GM19043 (cell line): ENCODE measurements around the gene DOCK9.
A peak's percentile ranks its signal among the peaks of the same experiment; 100 is the strongest.

Source experiments
- ATAC-seq: cut with Tn5 transposase; IDR thresholded peaks from one replicate; pipeline ENCODE4 v1.9.1; 2021; ENCODE audit warnings: low read depth; ENCODE audit not compliant: unreplicated experiment

Gene DOCK9

DNA sequence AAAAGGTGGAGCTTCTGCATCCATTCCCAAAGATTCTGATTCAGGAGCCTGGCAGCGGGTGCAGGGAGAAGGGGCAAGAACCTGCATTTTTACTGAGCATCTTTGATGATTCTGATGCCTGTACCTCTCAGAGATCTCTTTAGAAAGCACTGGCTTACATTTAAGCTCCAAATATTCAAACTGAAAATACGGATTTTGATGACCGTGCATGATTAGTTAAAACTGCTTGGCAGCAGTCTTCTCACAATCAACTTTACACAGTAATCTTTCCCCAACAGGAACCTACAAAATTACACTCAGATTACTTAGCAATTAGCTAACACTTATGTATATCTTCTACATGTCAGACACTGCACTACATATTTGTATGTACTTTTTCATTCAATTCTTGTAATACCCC, 108.9 kb downstream of the DOCK9 start:
- ATAC-seq: no peak

DNA sequence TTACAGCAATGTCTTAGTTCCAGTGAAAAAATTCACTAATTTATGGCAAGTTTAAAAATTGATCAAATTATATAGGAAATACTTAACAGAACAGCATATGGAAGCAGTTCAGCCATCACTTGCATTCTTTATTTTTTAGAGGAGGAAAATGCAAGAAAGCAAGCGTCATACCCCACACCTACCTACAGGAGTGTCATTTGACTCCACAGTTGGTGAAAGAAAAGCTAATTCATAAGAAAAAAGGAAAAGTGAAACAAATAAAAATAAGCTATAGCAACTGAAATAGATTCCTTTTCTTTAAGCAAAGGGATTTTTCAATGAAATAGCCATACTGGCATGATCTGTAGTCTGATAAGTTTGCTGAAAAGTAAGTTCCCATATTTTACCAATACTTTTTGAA, 111.0 kb downstream of the DOCK9 start:
- no peak for ATAC-seq

DNA sequence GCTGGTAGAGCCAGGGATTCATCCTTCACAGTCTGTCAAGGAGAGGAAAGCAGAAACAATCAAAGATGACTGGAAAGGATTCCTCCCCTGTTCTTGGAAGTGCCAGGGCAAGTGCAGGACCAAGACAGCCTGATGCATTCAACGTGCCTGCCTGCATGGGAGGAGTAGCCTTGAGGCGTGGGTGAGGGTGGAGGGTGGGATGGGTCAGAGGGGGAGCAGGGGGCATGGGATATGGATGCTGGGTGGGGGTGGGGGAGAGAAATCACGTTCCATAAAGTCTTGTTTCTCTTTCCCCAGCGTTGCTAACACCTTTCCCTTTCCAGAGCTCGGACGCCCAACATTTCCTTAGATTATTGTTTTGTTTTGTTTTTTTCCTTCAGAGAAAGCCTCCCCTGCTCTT, 117.4 kb downstream of the DOCK9 start:
- ATAC-seq: no peak

DNA sequence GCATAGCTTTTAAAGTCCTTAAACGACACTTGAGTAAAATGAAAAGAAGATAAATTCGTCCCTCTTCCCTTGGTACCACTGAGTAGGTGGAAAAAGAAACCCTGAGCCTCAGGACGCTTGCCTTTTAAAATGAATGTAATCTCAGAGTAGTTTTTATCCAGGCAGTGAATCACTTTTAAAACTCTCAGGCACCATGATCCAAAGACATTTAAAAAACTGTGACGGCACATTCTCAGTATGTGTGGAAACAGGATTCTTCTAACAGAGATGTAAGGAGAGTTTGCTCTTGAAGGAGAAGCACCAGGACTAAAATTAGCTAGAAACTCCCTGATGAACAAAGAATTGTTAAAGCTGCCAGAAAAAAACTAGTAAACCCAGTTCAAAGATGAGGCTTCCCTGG, 119.7 kb downstream of the DOCK9 start:
- ATAC-seq: no peak

DNA sequence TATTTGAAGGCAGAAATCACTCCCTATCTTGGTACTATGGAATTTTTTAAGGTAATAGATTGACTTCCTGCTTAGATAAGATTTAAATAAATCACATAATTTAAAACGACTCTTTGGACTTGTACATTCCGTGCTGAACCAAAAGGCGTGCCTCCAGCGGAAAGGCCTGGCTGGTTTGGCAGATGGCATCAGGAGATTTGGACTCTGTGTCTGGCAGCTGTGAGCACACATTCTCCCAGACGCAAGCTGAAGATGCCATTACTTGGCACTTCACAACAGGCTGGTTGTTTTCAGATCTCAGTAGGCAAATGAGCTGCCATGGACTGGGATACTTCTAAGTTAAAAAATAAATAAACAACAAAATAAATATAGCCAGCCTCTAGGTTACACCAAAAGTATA, 120.9 kb downstream of the DOCK9 start:
- no peak for ATAC-seq

DNA sequence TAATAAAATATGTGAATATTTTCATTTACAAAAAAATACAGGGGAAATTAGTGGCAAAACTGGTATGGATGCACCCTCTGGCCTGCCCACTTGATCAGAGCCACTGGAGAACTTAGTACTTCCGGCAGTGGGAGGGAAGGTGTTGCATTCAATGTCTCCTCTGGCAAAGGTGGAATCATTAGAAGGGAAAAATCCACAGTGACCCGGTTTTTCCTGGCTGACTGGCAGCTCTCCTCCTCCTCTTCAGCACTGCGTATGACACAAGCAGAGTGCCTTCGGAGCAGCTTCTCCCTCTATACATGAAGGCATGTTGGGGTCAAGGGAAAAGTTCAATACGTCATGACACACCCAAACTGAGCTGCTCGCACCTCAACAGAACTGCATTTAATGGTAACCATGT, 123.4 kb downstream of the DOCK9 start:
- ATAC-seq: no peak

DNA sequence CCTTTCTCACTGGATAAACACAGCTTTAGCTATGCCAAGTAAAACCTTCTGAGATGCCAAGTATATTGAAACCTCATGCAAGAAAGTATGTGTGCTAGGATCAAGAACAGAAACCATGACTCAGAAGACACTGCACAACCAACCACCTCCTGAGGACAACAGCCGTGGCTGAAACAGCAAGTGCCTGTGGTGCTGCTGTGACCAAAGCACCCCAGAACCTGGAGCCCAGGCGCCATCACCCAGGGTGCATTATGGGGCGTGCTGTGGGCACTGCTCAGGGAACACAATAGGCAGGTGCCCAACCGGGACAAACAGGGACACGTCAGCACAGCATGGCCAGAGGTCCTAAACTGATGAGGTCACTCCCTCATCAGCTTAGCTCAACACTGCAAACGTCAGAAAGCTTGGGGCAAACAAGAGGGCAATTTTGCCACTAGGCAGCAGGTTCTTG, 124.1 kb downstream of the DOCK9 start:
- peak; percentile 99 for ATAC-seq

DNA sequence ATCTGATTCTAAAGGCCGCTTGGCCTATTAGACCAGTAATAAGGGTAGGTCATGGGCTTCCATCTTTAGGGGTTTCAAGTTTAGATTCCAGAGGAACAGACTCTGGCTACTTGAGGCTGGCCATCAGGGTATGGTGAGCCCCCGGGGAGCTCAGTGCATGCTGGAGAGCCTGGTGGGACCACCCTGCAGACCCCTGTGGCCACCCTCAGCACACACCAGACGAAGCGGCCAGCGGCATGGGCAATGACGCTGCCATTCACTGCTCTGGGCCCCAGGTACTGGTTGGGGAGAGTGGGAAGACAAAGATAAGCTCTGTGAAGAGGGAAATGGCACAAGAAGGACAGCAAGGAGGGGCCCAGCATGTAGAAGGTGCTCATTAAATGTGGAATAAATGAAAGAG, 126.6 kb downstream of the DOCK9 start:
- no peak for ATAC-seq

DNA sequence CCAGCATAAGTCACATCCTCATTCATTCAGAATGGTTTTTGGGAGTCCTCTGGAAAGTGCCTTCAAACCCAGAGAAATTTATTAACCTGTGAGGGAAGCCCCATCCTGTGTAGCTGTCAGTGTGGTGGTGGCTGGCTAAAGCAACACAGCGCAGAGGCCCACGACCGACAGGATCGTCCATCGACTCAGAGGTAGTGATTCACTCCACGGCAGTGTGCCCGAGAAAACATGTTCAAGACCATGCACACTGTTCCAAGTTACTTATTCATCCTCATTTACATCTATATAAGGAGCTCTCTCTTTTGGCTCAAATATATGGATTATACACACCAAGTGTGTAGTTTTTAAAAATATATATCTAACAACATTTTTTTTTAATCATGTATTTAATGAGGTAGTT, 129.1 kb downstream of the DOCK9 start:
- ATAC-seq: no peak

DNA sequence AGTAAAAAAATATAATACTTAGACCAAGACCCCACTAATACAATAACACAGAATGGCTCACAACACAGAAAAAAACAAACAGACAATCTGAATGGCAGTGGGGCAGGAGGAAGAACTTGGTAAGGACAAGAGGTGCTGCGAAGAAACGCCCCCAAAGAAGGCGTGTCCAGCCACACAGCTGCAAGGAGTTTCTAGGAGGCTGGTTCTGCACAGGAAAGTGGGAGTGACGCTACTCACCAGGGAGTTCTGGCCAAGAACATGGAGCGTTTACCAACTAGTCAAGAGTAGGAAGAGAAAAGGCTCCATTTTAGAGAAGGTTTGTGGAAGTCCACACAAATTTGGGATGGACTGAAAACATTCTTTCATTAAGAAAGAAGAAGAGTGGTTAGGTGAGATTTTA, 130.1 kb downstream of the DOCK9 start:
- no peak for ATAC-seq

DNA sequence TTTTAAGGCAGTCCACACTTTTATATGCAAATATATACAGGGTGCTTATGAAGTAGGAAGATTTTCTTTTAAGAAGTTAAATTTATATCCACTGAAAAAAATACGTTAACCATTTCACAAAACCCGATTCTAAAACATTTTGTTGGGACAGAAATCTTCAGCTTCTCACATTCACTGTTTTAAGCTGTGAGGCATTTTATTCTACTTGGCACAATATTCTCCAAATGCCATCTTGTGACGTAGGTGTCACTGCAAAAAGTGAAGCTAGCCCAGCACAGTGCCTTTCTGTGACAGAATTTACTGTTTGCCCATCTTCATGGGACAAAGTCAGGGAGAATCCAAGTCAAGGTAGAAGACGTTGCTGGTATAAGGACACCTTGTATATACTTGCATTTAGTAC, 130.9 kb downstream of the DOCK9 start:
- no peak for ATAC-seq

DNA sequence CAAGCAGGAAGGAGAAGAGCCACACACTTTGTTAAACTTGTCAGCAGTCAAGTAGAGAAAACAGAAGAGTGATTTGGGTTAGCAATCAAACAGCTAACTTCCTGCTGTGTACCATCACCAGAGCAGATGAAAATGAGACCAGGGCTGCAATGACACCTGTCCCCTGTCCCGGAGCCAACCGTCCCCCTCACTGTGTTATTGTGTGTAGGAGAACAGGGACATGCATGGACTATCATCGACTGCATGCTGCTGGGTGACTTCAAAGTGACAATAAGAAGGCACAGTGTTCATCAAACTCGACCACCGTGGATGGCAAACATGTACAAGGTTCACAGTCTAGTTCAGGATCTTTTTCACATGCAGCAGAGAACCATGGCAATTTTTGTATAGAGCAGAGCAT, 131.3 kb downstream of the DOCK9 start:
- ATAC-seq: no peak

DNA sequence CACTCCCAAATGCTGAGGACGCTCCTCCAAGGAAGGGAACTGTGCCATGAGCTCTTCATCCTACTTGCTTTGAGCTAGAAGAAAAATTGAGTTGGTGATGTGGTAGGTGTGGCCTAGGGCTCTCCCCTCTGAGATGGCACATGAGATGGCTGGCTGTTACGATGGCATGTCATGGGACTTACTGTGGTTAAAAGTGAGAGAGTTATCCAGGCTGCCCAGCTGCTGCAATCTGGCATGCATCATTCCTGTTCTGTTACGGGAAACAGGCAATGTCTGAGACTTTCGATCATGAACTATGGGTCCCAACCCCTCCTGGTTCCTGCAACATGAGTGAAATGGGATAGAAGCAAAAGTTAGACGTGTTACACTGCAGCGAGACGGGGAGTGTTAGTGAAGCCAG, 132.1 kb downstream of the DOCK9 start:
- ATAC-seq: no peak

DNA sequence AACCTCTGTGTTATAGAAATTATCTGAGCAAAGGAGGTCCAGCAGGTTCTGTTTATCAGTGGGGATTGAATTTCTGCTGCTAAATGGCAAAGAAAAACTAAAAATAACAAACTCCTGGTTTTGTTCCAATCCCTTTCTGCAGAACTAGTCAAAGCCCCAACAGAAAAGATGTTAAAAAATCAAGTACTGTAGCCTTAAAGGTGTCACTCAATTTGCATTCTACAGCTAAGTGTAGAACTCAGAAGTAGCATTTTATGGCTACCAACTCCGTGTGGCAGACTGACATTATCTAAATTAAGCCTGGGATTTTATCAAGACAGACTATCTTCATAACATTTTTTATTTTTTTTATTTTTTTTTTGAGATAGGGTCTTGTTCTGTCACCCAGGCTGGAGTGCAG, 133.8 kb downstream of the DOCK9 start:
- ATAC-seq: no peak

DNA sequence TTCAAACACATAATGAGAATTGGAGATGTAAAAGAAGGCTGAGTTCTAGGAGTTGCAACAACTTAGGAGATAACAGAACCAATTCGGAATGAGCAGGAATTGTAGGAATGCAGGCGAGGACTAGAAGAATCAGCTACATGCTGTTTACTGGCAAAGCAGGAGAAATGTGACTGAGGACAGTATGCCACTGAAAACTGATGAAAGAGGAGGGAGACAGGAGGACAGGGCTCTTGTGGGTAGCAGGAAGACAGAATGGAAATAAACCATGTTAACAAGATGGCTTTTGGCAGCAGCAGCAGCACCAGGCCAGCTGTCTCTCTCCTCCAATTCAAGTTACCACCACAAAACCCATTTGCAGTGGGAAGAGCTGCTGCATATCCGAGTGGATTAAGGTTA, 134.4 kb downstream of the DOCK9 start:
- ATAC-seq: no peak

DNA sequence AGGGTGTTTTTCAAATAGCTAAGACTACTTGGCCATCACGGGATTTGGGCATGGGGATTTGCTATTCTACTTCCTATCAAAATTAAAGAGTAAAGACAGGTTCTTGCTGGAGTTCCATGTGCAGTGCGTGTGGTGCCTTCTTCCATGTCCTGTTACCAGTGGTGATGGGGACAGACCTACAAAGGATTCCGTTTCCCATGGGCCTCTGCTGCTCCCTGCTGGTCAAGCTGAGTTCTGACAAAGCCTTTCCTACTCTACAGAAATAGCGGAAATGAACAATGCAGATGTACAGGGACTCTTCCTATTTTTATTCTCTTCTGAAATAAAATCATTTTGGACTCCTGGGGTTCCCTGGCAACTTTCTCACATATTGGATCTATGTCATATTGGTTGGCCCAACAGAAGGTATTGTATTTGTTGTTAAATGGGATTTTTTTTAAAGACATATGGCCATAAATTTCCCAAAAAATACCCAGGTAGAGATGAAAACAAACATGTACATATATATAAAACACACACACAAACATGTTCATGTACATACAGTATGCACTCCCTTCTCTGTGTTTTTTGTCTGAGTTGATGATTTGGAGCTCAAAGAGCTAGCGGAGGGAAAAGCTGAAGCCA, 134.9 kb downstream of the DOCK9 start:
- peak; percentile 93 for ATAC-seq

DNA sequence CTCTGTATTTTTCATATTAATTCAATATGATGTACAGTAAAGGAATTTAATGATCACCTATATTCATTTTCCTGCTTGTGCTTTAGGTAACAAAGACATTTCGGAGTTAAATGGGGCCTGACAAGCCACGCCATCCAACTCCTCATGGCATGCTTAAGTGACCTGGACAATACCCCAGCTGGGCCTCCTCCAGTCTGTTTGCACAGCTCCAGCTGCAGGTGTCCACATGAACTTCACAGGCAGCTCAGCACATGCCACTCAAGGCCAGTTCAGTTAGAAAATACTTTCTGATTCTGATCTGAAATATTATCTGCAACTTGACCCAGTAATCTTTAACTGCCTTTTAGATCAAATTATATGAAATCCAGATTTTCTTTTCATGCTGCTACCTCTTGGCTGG, 135.8 kb downstream of the DOCK9 start:
- ATAC-seq: no peak

DNA sequence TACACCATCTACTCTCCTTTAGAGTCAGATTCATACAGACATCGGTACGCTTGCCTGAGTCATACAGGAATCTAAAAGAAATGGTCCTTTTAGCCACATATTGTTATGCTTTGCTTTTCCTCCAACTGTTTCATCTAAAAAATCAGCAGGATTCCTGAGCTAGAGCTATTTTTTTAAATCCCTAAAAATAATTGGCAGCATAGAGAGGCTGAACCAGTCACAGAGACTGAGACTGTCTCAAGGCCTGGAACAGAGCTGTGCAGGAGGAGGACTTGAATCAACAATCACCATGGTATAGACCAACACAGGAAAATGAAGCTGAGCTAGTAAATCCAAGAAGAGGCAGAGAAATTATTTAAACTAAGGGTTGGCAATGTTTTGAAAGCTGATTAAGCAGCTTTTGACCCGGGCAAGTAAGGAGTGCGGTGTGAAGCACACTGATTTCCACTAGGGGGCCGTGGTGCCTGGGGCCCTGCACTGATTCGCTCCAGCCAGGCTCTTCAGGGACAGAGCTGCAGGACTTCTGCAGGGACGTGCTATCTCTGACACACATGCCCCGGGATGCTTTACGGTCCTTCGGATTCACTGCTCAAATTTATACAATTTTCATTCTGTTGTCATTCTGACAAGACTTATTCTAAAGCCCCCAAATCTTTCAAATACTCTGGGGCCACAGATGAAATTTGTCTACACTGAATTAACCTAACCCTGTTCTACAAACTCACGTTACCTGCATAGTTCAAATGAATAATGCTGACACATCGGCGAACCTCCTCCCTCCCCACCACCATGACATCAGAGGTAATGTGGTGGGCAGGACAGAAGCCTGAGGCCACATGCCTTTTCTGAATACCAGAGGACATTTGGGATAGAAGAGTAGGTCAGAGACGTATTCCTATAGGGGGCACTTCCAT, 137.8 kb downstream of the DOCK9 start:
- ATAC-seq: peak; percentile 91

DNA sequence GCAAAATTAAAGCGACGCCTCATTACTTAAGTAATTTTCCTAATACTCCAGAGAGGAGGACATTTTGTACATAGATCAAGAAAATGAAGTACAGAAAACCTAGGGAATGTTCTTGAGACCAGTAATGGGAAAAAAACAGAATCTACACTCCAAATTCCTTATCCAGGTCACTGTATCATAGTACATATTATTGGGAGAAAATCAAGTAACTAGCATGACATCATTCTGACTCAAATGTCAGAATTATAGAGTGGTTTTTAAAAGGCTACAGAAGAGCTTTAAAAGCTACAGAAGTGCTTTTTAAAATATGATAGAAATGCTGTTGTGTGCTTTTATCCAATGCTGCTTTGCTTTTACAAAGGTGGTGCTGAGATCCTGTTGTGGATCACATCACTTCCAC, 139.1 kb downstream of the DOCK9 start:
- no peak for ATAC-seq

DNA sequence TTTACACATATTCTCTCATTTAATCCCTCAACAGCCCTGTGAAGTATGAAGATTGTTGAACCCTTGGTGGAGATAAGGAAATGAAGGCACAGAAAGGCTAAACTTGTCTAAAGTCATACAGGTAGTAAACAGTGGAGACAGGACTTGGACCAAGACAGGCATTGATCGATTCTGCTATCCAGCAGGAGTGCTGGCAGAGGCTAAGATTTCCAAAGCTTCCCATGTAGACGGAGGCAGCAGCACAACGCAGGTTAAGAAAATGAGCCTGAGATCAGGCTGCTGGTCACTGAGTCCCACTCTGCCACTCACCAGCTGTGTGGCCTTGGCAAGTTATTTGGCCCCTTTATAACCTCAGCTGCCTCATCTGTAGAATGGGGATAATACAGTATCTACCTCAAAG, 140.0 kb downstream of the DOCK9 start:
- ATAC-seq: no peak

DNA sequence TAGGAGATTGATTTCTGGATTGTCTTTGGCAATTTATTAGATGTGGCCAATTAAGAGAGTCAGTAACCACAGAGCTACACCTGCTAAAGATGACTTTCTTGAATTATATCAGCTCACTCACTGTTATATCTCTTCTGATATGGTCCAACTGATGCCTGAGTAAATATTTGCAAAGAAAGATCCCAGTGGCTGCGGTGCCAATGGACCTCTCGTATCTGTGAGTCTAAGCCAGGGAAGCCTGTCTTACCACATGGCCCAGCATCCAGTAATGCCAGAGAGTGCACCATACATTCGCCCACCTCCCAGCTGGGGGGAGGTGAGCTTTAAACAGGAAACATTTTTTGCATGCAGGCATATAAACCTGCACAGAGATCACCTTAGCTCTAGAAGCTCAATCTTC, 142.7 kb downstream of the DOCK9 start:
- no peak for ATAC-seq

DNA sequence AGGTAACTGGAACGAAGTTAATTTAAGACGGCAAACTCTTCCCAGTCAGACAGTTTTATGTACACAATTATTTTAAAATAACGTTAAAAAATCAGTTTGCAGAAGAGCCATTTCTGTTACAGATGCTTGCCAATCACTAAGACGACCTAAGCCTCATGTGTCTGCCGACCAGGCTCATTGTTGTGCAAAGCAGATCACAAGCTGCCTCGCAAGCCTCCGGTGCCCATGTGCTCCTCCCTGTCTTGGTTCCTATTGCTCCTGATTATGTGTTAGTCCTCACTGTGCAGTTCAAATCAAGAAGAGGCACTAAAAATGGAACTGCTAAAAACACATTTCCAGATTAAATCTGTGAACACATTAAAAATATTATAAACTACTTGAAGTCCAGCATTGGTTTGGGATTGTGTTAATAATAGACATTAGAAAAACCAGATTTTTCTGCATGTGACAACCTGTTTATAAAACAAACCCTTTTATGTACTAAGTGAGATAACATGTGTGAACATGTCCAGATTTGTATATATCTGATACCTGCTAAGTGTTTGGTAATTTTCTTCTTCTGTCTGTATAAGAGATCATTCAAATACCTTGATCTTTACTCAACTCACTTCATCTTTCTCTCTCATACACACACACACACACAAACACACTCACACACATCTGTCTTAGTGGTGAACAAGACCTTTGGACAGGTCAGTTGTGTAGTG, 143.5 kb downstream of the DOCK9 start:
- no peak for ATAC-seq
